GM12878 (cell line): ENCODE measurements around the gene SMPX. TPM values are rescaled to one million over a fixed set of nuclear protein-coding genes. Genes with fewer than 3 reads are reported as not detected.

ENCODE experiments used
- ATAC-seq: fragments of 200-7000 bp; cut with Tn5 transposase; 3 replicates; pipeline ENCODE4 v1.9.1; 2020; ENCODE audit warnings: mild to moderate bottlenecking, moderate library complexity
- BruUV-seq: library from RNA; stranded (reverse); fragments of 400-500 nt; replicated peaks from 2 replicates; lab custom pipeline; 2021; lab: Mats Ljungman, UMichigan
- CTCF ChIA-PET: fragments of 300-600 bp; sonication (Branson Sonifier 250); formaldehyde crosslinking; extraction: SDS; loops from one replicate; lab custom pipeline; 2021; ENCODE audit warnings: inconsistent platforms; lab: Yijun Ruan, JAX
- POLR2A ChIA-PET: fragments of 350-600 bp; formaldehyde crosslinking; extraction: SDS; loops from one replicate; lab custom pipeline; 2021; ENCODE audit warnings: inconsistent platforms; lab: Charles Lee
- RAD21 ChIA-PET: fragments of 300-600 bp; sonication (Branson Sonifier 250); formaldehyde crosslinking; loops from one replicate; lab custom pipeline; 2023; ENCODE audit warnings: antibody characterized with exemption; ENCODE audit not compliant: unreplicated experiment; lab: Charles Lee
- SMC1A ChIA-PET: fragments of 300-600 bp; sonication (Branson Sonifier 250); formaldehyde crosslinking; loops from one replicate; lab custom pipeline; 2023; ENCODE audit not compliant: unreplicated experiment, uncharacterized antibody; lab: Charles Lee
- DNase-seq: peaks from one replicate; pipeline ENCODE4 v3.0.0-alpha.2; 2011; ENCODE audit warnings: low read depth, low spot score
- FAIRE-seq: peaks from 3 replicates; lab custom pipeline; 2011; peaks lifted over from hg19 to GRCh38; lab: Jason Lieb, UNC
- H2AFZ ChIP-seq: 2 replicates; pipeline ENCODE4 v1.6.0; 2011; ENCODE audit warnings: low read depth, low read length, control low read depth; ENCODE audit not compliant: control insufficient read depth
- H3K27ac ChIP-seq: 2 replicates; pipeline ENCODE4 v1.5.1; 2011; ENCODE audit warnings: control low read depth; ENCODE audit not compliant: control insufficient read depth, insufficient read depth
- H3K27me3 ChIP-seq, 2 experiments: replicated peaks in 1 of 2; 2 replicates each; pipeline versions ENCODE4 v1.6.0 to v1.6.1; 2011; ENCODE audit warnings: low read length in 1 of 2; ENCODE audit not compliant: control insufficient read depth in 2 of 2, insufficient read depth in 2 of 2
- H3K36me3 ChIP-seq, 2 experiments: 2 replicates each; pipeline ENCODE4 v1.5.1; 2011; ENCODE audit warnings: low read length in 1 of 2; ENCODE audit not compliant: control insufficient read depth in 2 of 2, insufficient read depth in 2 of 2
- H3K4me1 ChIP-seq: 2 replicates; pipeline ENCODE4 v1.6.1; 2011; ENCODE audit warnings: mild to moderate bottlenecking, low read length, moderate library complexity, mixed read lengths; ENCODE audit not compliant: control insufficient read depth, insufficient read depth
- H3K4me2 ChIP-seq: 2 replicates; pipeline ENCODE4 v1.6.0; 2011; ENCODE audit warnings: control low read depth; ENCODE audit not compliant: control insufficient read depth, insufficient read depth
- H3K4me3 ChIP-seq: fragments of 200-600 bp; sonication (generic); 2 replicates; pipeline ENCODE4 v1.5.1; 2016
- H3K79me2 ChIP-seq: 2 replicates; pipeline ENCODE4 v1.6.0; 2011; ENCODE audit warnings: low read length; ENCODE audit not compliant: control insufficient read depth, insufficient read depth
- H3K9ac ChIP-seq: 2 replicates; pipeline ENCODE4 v1.8.0; 2011; ENCODE audit warnings: low read length, control low read depth, mixed read lengths; ENCODE audit not compliant: control insufficient read depth, insufficient read depth
- H3K9me3 ChIP-seq: replicated peaks from 3 replicates; pipeline ENCODE4 v1.5.1; 2011; ENCODE audit warnings: mild to moderate bottlenecking, low read length; ENCODE audit not compliant: control insufficient read depth, insufficient read depth
- H4K20me1 ChIP-seq: 2 replicates; pipeline ENCODE4 v1.6.0; 2011; ENCODE audit not compliant: control insufficient read depth, insufficient read depth
- ATF2 ChIP-seq: IDR thresholded peaks from 2 replicates; pipeline ENCODE4 v1.6.1; 2012; ENCODE audit warnings: low read length, inconsistent platforms
- FOXK2 ChIP-seq: fragments of 450-650 bp; IDR thresholded peaks from 2 replicates; pipeline ENCODE4 v1.6.1; 2017; ENCODE audit warnings: mild to moderate bottlenecking, moderate library complexity
- KLF5 ChIP-seq: fragments of 450-650 bp; IDR thresholded peaks from 2 replicates; pipeline ENCODE4 v1.6.1; 2014; ENCODE audit warnings: mild to moderate bottlenecking; ENCODE audit not compliant: partially characterized antibody
- RAD21 ChIP-seq: IDR thresholded peaks from 2 replicates; pipeline ENCODE4 v1.6.1; 2011; ENCODE audit warnings: mild to moderate bottlenecking, low read depth, low read length, moderate library complexity; ENCODE audit not compliant: insufficient read depth
- RCOR1 ChIP-seq: conservative IDR thresholded peaks from 2 replicates; pipeline ENCODE4 v1.6.1; 2012; ENCODE audit warnings: low read depth, low read length, improper control_type of control experiment
- SMARCA5 ChIP-seq: fragments of 450-650 bp; IDR thresholded peaks from 2 replicates; pipeline ENCODE4 v1.6.1; 2017; ENCODE audit warnings: mild to moderate bottlenecking
- ZZZ3 ChIP-seq: IDR thresholded peaks from 2 replicates; pipeline ENCODE4 v1.6.1; 2011; ENCODE audit warnings: low read depth; ENCODE audit not compliant: control insufficient read depth, insufficient read length
- WGBS: methylation state at CpG from one replicate; pipeline ENCODE4 v1.1.6; 2016; ENCODE audit warnings: low lambda C conversion rate; ENCODE audit not compliant: insufficient replicate concordance, insufficient coverage; ENCODE audit errors: missing lambda C conversion rate; 5-methylcytosine and 5-hydroxymethylcytosine counted together
- in situ Hi-C: fragments of 300-500 bp; cut with MboI; formaldehyde crosslinking; loops from 9 replicates; pipeline ENCODE4 v1.14.3; 2018; ENCODE audit warnings: mixed read lengths
- intact Hi-C: fragments of 100-400 bp; cut with micrococcal nuclease; formaldehyde crosslinking; loops from one replicate; pipeline ENCODE4 v1.14.2; 2022; ENCODE audit not compliant: unreplicated experiment
- polyA plus RNA-seq, 11 experiments: library from polyadenylated mRNA; depleted of rRNA in 4 of 11; unstranded in 6 of 11; stranded (reverse) in 5 of 11; fragments of >200 nt; fragmentation: Nextera tagmentation in 4 of 11; fragmentation: Illumina TruSeq in 1 of 11; extraction: Ambion mirVana in 4 of 11; extraction: Trizol in 1 of 11; gene quantifications; 1 replicate in 1 of 11; 2 replicates in 10 of 11; pipeline versions ENCODE4 v1.2.1 to v1.2.3, GENCODE V29; 2011 to 2016; ENCODE audit warnings: inconsistent platforms in 2 of 11, missing spikeins in 2 of 11, low read depth in 1 of 11
- total RNA-seq, 4 experiments: library from RNA; depleted of rRNA in 3 of 4; stranded (reverse); fragments of >200 nt in 3 of 4; fragmentation: Illumina TruSeq in 1 of 4; extraction: Trizol in 1 of 4; gene quantifications; 2 replicates each; pipeline versions ENCODE4 v1.2.1 to v1.2.3, GENCODE V29; 2013 to 2021

The SMPX gene
- total and polyA plus RNA-seq, 10 of the 15 experiments (the other 5 are each of a cell fraction or from before 2014, with no cell fraction given) = 0.08 to 0.09 TPM; not detected in 8

- in situ Hi-C loops = no loop called here
- no peak for TF ChIP-seq RCOR1
- no peak for TF ChIP-seq ZZZ3
- no peak for TF ChIP-seq SMARCA5
- TF ChIP-seq KLF5 = no peak
- no peak for TF ChIP-seq FOXK2
- no peak for TF ChIP-seq RAD21
- ChIA-PET CTCF (no interaction called here), POLR2A (no interaction called here), RAD21 (no interaction called here), SMC1A (interaction anchor here (1.6 kb wide), 1 partner anchor 15 kb away, joined by 3 read pairs; no protein-coding TSS in a partner anchor)
- WGBS = 0% methylated on average over 2 of the region's 2 CpGs
- DNase-seq (no peak), FAIRE-seq (no peak), ATAC-seq (no peak)
- Histone ChIP-seq H3K9me3 (no peaks in the 10 kb centered on the region), H4K20me1 (no peaks in the 10 kb centered on the region), H3K27me3 (no peaks in the 10 kb centered on the region), H3K27ac (no peak overlapping the region), H3K9ac (no peak overlapping the region), H3K4me1 (no peaks in the 10 kb centered on the region), H3K36me3 (no peaks in the 10 kb centered on the region), H2AFZ (no peak overlapping the region), H3K4me3 (no peak overlapping the region), H3K4me2 (no peak overlapping the region), H3K79me2 (no peaks in the 10 kb centered on the region)
- intact Hi-C loops = no loop called here
- BruUV-seq = no TSS peak
Measured at GRCh38 chrX:21715825-21716224, 42.1 kb downstream of the SMPX start.

GRCh38 chrX:21715337-21715736 is 42.6 kb downstream of the SMPX start:
- no peaks in the 10 kb centered on the region for H3K27me3 ChIP-seq
- TF ChIP-seq ATF2 = no peak
- H2AFZ ChIP-seq = no peak overlapping the region
- 0% methylated on average over 2 of the region's 2 CpGs for WGBS
- no peaks in the 10 kb centered on the region for H4K20me1 ChIP-seq
- H3K9ac ChIP-seq = no peak overlapping the region
- RAD21 ChIA-PET = no interaction called here
- SMC1A ChIA-PET = interaction anchor here (1.6 kb wide), 1 partner anchor 15 kb away, joined by 3 read pairs; no protein-coding TSS in a partner anchor
- no peak for FAIRE-seq
- H3K27ac ChIP-seq = no peak overlapping the region
- no peak for DNase-seq
- POLR2A ChIA-PET = no interaction called here
- BruUV-seq = no TSS peak
- CTCF ChIA-PET = no interaction called here
- no peaks in the 10 kb centered on the region for H3K79me2 ChIP-seq
- no peaks in the 10 kb centered on the region for H3K4me1 ChIP-seq
- intact Hi-C loops = no loop called here
- in situ Hi-C loops = no loop called here
- no peaks in the 10 kb centered on the region for H3K36me3 ChIP-seq
- no peaks in the 10 kb centered on the region for H3K9me3 ChIP-seq
- no peak overlapping the region for H3K4me2 ChIP-seq
- no peak overlapping the region for H3K4me3 ChIP-seq
- no peak for ATAC-seq
